Measurements from ENCODE around the gene CYSRT1.

The CYSRT1 gene

GRCh38 chr9:137240318-137240840 lies 15.4 kb downstream of the CYSRT1 start (continued):
- no peak; the same call in 1 of the 2 replicates for TF ChIP-seq MYNN (tag by site-specific recombination; IDR thresholded peaks at IDR 0.05; ENCODE audit: borderline replicate concordance)
- TF ChIP-seq, protein P1, sequence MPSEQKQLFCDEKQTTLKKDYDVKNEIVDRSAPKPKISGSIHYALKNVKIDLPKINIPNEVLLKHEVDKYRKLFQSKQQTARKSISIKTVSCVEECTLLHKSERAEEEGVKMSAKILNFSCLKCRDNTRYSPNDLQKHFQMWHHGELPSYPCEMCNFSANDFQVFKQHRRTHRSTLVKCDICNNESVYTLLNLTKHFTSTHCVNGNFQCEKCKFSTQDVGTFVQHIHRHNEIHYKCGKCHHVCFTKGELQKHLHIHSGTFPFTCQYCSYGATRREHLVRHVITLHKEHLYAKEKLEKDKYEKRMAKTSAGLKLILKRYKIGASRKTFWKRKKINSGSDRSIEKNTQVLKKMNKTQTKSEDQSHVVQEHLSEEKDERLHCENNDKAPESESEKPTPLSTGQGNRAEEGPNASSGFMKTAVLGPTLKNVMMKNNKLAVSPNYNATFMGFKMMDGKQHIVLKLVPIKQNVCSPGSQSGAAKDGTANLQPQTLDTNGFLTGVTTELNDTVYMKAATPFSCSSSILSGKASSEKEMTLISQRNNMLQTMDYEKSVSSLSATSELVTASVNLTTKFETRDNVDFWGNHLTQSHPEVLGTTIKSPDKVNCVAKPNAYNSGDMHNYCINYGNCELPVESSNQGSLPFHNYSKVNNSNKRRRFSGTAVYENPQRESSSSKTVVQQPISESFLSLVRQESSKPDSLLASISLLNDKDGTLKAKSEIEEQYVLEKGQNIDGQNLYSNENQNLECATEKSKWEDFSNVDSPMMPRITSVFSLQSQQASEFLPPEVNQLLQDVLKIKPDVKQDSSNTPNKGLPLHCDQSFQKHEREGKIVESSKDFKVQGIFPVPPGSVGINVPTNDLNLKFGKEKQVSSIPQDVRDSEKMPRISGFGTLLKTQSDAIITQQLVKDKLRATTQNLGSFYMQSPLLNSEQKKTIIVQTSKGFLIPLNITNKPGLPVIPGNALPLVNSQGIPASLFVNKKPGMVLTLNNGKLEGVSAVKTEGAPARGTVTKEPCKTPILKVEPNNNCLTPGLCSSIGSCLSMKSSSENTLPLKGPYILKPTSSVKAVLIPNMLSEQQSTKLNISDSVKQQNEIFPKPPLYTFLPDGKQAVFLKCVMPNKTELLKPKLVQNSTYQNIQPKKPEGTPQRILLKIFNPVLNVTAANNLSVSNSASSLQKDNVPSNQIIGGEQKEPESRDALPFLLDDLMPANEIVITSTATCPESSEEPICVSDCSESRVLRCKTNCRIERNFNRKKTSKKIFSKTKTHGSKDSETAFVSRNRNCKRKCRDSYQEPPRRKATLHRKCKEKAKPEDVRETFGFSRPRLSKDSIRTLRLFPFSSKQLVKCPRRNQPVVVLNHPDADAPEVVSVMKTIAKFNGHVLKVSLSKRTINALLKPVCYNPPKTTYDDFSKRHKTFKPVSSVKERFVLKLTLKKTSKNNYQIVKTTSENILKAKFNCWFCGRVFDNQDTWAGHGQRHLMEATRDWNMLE (tag by site-specific recombination; conservative IDR thresholded peaks at IDR 0.05; ENCODE audit: low read depth): no peak
- TF ChIP-seq, protein P2, sequence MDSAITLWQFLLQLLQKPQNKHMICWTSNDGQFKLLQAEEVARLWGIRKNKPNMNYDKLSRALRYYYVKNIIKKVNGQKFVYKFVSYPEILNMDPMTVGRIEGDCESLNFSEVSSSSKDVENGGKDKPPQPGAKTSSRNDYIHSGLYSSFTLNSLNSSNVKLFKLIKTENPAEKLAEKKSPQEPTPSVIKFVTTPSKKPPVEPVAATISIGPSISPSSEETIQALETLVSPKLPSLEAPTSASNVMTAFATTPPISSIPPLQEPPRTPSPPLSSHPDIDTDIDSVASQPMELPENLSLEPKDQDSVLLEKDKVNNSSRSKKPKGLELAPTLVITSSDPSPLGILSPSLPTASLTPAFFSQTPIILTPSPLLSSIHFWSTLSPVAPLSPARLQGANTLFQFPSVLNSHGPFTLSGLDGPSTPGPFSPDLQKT (IDR thresholded peaks at IDR 0.05; ENCODE audit: borderline replicate concordance, low read depth, low read length): no peak
- no peak for TF ChIP-seq HOXA7 (CRISPR knock-in tag; IDR thresholded peaks at IDR 0.05; ENCODE audit: borderline replicate concordance)
- TF ChIP-seq GFI1B (tag by site-specific recombination; IDR thresholded peaks at IDR 0.05): no peak
- TF ChIP-seq ZNF48 (tag by site-specific recombination; IDR thresholded peaks at IDR 0.05): no peak
- peak; percentile 93 for TF ChIP-seq ZNF324 (tag by site-specific recombination; IDR thresholded peaks at IDR 0.05)
- TF ChIP-seq ZXDB (tag by site-specific recombination; IDR thresholded peaks at IDR 0.05): peak; percentile 92
- TF ChIP-seq, protein P3, sequence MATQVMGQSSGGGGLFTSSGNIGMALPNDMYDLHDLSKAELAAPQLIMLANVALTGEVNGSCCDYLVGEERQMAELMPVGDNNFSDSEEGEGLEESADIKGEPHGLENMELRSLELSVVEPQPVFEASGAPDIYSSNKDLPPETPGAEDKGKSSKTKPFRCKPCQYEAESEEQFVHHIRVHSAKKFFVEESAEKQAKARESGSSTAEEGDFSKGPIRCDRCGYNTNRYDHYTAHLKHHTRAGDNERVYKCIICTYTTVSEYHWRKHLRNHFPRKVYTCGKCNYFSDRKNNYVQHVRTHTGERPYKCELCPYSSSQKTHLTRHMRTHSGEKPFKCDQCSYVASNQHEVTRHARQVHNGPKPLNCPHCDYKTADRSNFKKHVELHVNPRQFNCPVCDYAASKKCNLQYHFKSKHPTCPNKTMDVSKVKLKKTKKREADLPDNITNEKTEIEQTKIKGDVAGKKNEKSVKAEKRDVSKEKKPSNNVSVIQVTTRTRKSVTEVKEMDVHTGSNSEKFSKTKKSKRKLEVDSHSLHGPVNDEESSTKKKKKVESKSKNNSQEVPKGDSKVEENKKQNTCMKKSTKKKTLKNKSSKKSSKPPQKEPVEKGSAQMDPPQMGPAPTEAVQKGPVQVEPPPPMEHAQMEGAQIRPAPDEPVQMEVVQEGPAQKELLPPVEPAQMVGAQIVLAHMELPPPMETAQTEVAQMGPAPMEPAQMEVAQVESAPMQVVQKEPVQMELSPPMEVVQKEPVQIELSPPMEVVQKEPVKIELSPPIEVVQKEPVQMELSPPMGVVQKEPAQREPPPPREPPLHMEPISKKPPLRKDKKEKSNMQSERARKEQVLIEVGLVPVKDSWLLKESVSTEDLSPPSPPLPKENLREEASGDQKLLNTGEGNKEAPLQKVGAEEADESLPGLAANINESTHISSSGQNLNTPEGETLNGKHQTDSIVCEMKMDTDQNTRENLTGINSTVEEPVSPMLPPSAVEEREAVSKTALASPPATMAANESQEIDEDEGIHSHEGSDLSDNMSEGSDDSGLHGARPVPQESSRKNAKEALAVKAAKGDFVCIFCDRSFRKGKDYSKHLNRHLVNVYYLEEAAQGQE (tag by site-specific recombination; IDR thresholded peaks at IDR 0.05): peak; percentile 63; the same call in 1 of the 2 replicates
- TF ChIP-seq ZNF580 (tag by site-specific recombination; IDR thresholded peaks at IDR 0.05): peak; percentile 77
- peak; percentile 74; the same call in 1 of the 2 replicates for TF ChIP-seq ZNF121 (tag by site-specific recombination; IDR thresholded peaks at IDR 0.05)
- no peak for TF ChIP-seq ZNF677 (tag by site-specific recombination; IDR thresholded peaks at IDR 0.05)
- TF ChIP-seq BCL11B (tag by site-specific recombination; IDR thresholded peaks at IDR 0.05; ENCODE audit: low read depth): peak; percentile 70; the same call in 1 of the 2 replicates
- TF ChIP-seq ZNF623 (tag by site-specific recombination; IDR thresholded peaks at IDR 0.05): no peak
- TF ChIP-seq, protein P4, sequence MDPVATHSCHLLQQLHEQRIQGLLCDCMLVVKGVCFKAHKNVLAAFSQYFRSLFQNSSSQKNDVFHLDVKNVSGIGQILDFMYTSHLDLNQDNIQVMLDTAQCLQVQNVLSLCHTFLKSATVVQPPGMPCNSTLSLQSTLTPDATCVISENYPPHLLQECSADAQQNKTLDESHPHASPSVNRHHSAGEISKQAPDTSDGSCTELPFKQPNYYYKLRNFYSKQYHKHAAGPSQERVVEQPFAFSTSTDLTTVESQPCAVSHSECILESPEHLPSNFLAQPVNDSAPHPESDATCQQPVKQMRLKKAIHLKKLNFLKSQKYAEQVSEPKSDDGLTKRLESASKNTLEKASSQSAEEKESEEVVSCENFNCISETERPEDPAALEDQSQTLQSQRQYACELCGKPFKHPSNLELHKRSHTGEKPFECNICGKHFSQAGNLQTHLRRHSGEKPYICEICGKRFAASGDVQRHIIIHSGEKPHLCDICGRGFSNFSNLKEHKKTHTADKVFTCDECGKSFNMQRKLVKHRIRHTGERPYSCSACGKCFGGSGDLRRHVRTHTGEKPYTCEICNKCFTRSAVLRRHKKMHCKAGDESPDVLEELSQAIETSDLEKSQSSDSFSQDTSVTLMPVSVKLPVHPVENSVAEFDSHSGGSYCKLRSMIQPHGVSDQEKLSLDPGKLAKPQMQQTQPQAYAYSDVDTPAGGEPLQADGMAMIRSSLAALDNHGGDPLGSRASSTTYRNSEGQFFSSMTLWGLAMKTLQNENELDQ (tag by site-specific recombination; IDR thresholded peaks at IDR 0.05; ENCODE audit: low read depth): no peak
- peak; percentile 66; the same call in 1 of the 2 replicates for TF ChIP-seq WT1 (tag by site-specific recombination; IDR thresholded peaks at IDR 0.05)
- TF ChIP-seq ZNF266 (tag by site-specific recombination; IDR thresholded peaks at IDR 0.05; ENCODE audit: low read depth): no peak
- no peak for TF ChIP-seq ZNF670 (tag by site-specific recombination; IDR thresholded peaks at IDR 0.05; ENCODE audit: low read depth)
- TF ChIP-seq ZNF747 (tag by site-specific recombination; IDR thresholded peaks at IDR 0.05): no peak
- no peak for TF ChIP-seq ZNF19 (tag by site-specific recombination; IDR thresholded peaks at IDR 0.05; ENCODE audit: low read depth)
- no peak for TF ChIP-seq ZNF175 (tag by site-specific recombination; IDR thresholded peaks at IDR 0.05)
- no peak for TF ChIP-seq ZNF274 (IDR thresholded peaks at IDR 0.05; ENCODE audit: low read length)
- TF ChIP-seq ZNF274 (tag by site-specific recombination; IDR thresholded peaks at IDR 0.05; ENCODE audit: borderline replicate concordance): no peak
- no peak for TF ChIP-seq ZNF138 (tag by site-specific recombination; IDR thresholded peaks at IDR 0.05; ENCODE audit: borderline replicate concordance)
- TF ChIP-seq ZNF18 (tag by site-specific recombination; IDR thresholded peaks at IDR 0.05): no peak
- TF ChIP-seq ZNF571 (tag by site-specific recombination; IDR thresholded peaks at IDR 0.05): no peak
- no peak for TF ChIP-seq ZNF23 (tag by site-specific recombination; IDR thresholded peaks at IDR 0.05; ENCODE audit: borderline replicate concordance)
